CD4-positive, alpha-beta T cell treated with Interleukin-1 beta for 1 hour (primary cell): Measurements from ENCODE around the gene SLC5A12.

Experiments used
- DNase-seq, 2 donors: peaks; one replicate each; pipeline ENCODE4 v3.0.0-alpha.2; 2020 to 2022

The SLC5A12 gene

GRCh38 chr11:26719289-26719973, 2.4 kb downstream of the SLC5A12 start:
- no peak for DNase-seq

- no peak for DNase-seq
Observed at GRCh38 chr11:26717771-26718170, 4.1 kb downstream of the SLC5A12 start.

DNA sequence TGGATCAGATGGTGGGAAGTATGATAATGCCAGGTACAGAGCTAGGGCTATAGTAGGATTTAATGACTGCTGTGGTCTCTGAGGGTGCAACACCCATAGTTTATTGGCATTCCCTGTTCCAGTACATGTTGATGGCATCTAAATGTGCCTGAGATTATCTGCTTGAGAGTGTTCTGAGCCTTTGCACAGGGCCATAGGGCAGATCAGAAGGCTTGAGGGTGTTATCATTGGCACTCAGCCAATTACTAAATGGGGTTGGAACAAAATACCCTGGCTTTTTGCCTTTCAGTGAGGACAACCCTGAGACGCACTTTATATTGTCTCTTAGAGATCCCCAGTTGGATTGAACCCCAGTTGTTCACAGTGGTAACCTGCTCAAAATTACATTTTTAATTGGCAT, 6.7 kb downstream of the SLC5A12 start:
- DNase-seq: no peak

GRCh38 chr11:26712497-26712896, 9.4 kb downstream of the SLC5A12 start:
- DNase-seq: no peak

DNA sequence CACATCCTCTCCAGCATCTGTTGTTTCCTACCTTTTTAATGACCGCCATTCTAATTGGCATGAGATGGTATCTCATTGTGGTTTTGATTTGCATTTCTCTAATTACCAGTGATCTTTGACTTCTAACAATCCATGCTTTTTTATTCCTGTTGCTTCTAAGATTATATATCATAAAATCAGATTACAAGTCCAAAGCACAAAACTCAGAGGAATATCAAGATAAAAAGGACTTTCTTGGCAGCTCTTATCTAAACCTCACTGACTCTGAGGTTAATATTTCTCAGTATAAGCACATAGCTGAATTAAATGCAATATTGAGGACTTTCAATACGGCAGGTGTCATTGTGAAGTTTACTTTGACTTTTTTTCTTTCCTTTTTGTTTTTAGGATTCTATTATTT, 11.4 kb downstream of the SLC5A12 start:
- no peak for DNase-seq

DNA sequence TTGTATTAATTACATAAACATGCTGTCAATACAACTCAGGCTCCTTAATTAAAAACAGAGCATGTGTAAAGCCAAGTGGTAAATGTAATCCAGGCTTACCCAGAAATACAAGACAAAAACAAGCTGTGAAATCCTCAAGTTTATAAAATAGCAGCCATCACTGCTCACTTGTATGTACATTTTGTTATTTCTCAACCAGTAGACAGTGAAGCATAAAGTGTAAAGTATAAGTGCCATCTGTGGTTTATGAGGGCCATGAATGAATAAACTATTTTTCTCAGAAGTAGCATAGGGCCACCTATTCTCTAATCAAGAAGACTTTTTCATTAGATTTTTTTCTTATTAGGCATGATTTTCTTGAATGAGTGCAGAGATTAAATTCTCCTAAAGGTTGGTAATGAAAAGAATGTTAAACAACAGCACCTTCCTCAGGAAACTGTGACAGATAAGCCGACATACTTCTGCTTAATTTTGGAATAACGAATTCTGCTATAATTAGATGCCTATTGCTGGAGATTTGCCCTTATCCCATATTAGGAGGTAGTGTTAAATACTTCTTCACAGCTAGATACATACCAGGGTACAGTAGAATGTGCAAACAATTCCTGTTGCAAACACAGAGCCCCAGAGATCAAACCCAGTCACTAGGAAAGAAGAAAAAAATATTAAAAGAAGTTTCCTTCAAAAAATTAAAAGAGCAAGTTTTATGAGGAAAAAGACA, 13.0 kb downstream of the SLC5A12 start:
- DNase-seq: no peak

- no peak for DNase-seq
Observed at GRCh38 chr11:26706181-26706580, 15.7 kb downstream of the SLC5A12 start.

DNA sequence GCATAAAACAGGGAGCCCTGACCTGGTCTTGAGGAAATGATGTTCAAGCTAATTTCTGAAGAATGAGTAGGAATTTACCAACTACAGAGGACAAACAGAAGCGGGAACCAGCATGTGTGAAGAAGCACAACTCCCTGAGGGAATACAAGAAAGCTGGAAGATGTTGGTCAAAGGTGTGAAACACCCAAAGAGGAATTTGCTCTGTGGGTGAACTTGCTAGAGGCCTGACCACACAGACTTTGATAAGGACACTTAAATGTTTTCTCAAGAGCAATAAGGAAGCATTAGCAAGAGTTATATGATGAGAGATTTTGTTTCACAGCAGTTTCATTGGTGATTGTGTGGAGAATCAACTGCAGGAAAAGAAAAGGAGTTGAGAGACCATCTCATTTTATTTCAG, 17.6 kb downstream of the SLC5A12 start:
- no peak for DNase-seq

DNA sequence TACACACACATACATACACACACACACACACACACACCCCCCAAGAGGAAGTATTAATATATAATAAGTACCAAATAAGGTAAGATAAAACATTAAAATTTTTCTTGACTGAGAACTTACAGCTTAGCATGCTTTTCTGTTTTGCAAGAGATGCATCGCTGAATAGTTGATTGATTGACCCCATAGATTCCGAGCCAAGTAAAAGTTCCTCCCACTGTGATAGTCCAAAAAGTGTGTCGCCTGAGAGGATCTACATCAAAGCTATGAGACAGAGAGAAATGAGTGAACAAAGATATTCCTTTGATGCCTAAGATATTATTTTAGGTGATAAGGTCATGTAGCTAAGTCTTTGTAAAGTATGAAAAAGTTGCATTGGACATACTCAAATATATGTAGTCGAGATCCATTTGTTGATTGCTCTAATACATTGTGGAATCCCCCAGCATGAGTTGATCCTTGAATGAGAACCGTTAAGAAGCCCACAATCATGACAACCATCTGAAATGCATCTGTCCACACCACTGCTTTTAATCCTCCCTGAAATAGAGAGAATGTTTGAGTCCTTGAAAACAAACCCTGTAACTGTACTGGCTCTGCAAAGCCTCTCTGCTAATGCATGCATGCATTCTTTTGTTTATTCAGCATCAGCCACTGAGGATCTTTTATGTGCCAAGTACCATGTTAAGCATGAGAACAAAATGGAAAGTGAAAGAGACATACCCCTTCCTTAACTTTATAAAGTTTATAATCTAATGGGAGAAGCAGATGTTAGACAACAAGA, 18.3 kb downstream of the SLC5A12 start:
- DNase-seq: no peak

GRCh38 chr11:26702406-26702805, 19.5 kb downstream of the SLC5A12 start:
- no peak for DNase-seq

DNA sequence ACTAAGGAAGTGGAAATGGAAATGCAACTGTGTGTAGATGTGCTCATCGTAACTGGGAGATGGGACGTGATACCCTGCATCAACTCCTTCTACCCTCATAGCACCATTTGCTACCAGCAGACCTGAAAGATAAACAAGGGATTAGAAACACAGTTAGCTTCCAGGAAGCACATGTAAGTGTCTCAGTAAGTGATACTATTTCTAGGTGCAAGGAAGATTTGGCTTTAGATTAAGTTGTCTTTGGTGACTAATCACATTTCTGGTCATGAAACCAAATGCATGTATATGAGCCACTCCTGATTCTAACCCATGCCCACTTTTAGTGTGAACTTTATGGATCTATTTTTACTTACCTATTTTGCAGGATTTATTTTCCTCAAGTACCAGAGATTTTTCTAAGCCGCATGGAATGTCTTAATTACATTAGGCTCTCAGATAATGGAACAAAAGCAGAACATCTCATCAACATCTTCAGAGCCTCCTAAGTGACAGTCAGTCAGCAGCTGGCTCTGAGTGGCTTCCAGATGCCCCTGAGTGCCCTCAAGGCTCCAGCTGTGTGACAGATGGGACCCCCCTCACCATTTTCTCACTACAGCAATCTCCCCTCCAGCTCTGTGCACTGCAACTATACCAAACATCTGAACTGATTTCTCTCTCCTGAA, 21.2 kb downstream of the SLC5A12 start:
- no peak for DNase-seq

DNA sequence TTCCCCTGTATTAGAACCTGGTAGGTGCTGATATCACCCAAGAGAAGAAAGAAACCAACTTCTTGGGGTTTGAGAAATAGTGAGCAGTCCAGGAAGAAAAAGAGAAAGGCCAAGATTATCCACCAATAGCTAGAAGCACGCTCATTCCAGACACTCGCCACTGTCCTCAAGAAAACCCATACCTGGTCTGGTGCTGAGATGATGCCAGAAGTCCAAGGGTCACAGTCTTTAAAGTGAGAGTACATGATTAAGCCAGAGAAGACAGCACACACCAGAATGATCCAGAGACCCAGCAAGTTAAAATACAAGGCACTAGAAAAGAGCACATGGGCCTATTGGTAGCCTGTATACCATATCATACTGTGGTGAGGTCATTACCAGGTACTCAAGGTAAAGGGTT, 23.6 kb downstream of the SLC5A12 start:
- DNase-seq: no peak

DNA sequence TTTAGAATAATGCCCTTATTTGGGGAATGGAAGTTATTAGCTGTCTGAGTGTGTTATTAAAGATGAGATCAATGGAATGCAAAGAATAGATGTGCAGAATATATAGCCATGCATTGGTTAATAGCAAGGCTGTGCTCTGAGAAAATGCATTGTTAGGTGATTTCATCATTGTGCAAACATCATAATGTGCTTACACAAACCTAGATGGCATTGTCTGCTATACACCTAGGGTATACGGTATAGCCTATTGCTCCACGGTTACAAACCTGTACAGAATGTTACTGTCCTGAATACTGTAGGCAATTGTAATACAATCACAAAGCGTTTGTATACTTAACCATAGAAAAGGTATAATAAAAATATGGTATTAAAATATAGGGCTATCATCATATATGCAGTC, 25.5 kb downstream of the SLC5A12 start:
- no peak for DNase-seq

DNA sequence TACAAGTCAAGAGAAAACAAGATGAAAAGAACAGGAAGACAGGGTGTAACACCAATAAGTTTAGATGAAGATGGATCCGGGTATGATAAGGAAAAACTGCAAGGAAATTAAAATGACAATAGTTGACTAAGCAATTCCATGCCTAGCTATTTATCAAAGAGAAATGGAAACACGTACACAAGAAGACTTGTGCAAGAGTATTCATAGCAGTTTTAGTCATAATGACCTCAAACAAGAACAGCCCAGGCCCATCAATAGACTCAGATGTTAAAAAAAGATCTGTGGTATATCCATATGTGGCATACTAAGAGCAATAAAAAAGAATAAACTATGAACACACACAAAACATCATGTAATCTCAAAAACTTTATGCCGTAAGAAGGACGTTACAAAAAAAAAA, 33.2 kb downstream of the SLC5A12 start:
- DNase-seq: no peak

GRCh38 chr11:26687351-26687750, 34.5 kb downstream of the SLC5A12 start:
- DNase-seq: no peak

GRCh38 chr11:26677566-26677965, 44.3 kb downstream of the SLC5A12 start:
- no peak for DNase-seq

- no peak for DNase-seq
Observed at GRCh38 chr11:26676641-26677040, 45.2 kb downstream of the SLC5A12 start.

- no peak for DNase-seq
Observed at GRCh38 chr11:26675233-26675928, 46.5 kb downstream of the SLC5A12 start.

DNA sequence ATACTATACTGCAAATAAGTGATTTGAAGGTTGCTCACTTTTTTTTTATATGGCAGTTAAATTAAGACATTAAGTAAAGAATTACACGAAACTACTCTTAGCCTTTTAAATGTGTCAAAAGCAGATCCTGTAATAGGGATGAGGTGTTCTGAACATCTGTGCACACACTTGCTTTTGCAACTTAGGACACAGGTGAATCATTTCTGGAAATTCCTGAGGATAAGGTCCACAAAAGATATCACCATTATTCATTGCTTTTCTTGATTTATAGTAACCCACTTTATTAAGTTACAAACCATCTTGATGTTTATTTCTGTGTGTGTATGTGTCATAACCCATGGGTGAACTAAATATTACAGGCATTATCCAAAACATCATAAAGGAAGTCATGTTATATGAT, 55.9 kb downstream of the SLC5A12 start:
- no peak for DNase-seq

DNA sequence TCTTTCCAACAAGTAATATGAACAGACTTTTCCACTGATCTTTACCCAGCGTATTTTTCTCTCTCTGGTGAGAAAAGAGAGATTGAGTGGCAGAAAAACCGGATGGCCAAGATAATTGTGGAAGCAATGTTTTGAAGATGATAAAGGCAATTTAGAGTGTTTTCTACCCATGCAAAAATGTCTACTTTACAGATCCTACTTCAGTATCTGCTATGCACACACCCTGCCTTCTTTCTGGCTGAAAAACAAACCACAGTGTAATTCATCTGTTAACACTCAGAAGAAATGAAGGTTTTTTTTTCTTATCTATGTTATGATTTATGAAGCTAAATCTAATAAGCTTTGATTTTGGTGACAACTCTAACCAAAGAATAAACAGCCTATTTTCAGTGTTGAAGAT, 56.8 kb downstream of the SLC5A12 start:
- DNase-seq: no peak

- DNase-seq: no peak
Observed at GRCh38 chr11:26662916-26663315, 58.9 kb downstream of the SLC5A12 start.

DNA sequence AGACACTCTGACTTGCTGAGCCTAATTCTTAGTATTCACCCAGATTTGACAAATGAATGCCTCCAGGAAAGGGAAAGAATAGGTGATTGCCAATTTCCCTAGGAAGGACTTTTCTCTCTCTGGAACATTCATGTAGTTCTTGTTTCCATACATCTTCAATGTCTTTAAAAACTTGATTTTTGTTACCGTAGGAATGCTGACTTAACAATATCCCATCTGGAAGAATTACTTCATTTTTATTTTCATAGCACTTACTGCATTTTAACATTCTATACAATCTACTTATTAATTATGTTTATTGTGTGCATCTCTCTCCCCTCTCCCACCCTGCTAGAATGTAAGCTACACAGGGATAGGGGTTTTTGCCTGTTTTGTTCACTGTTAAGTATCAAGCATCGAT, 66.6 kb downstream of the SLC5A12 start:
- DNase-seq: no peak

- no peak for DNase-seq
Observed at GRCh38 chr11:26651916-26652315, 69.9 kb downstream of the SLC5A12 start.
